ENCODE measurements around the gene METAP2. TPM values are rescaled to one million over a fixed set of nuclear protein-coding genes. Genes with fewer than 3 reads are reported as not detected.
A peak's percentile ranks its signal among the peaks of the same experiment; 100 is the strongest.
"Not testable (repeated sequence)": the region's sequence is repeated elsewhere in the genome, so short reads cannot be mapped to it uniquely, and the experiment has no call there.

Gene METAP2
- total and polyA plus RNA-seq, 11 donors, result 50.9 to 69.8 (median 55.8) TPM

GRCh38 chr12:95440401-95440800 lies 33.6 kb upstream of the METAP2 start:
- no peak for TF ChIP-seq POLR2A (IDR thresholded peaks at IDR 0.05)
- TF ChIP-seq CTCF (IDR thresholded peaks at IDR 0.05), result no peak
- no peak overlapping the region for H3K4me3 ChIP-seq
- DNase-seq, result no peak
- H3K4me1 ChIP-seq, result no peaks in the 10 kb centered on the region
- H3K27ac ChIP-seq, result no peak overlapping the region
- intact Hi-C loops (cut with DNase I), result no loop called here
- H3K27me3 ChIP-seq, result no peaks in the 10 kb centered on the region
- WGBS, 4 donors, result 68 to 83% (median 73%) methylated on average over 3 of the region's 3 CpGs
- ATAC-seq, result no peak
- H3K9me3 ChIP-seq, result no peaks in the 10 kb centered on the region
- no peaks in the 10 kb centered on the region for H3K36me3 ChIP-seq

- H3K4me3 ChIP-seq, result no peak overlapping the region
- no peak for ATAC-seq
- peaks cover 0 to 18% (median 0%) of the 10 kb centered on the region in 9 donors for H3K27me3 ChIP-seq
- WGBS, 4 donors, result 90 to 95% (median 94%) methylated on average over 2 of the region's 2 CpGs
- intact Hi-C loops (cut with DNase I), result no loop called here
- H3K36me3 ChIP-seq, result no peaks in the 10 kb centered on the region
- no peaks in the 10 kb centered on the region for H3K9me3 ChIP-seq
- TF ChIP-seq POLR2A (IDR thresholded peaks at IDR 0.05), result no peak
- no peak for TF ChIP-seq CTCF (IDR thresholded peaks at IDR 0.05)
- H3K27ac ChIP-seq, result no peak overlapping the region
- DNase-seq, result no peak
- H3K4me1 ChIP-seq, result peaks cover 0 to 7% (median 0%) of the 10 kb centered on the region in 12 donors
Measured at GRCh38 chr12:95443459-95443858, 30.5 kb upstream of the METAP2 start.

GRCh38 chr12:95445099-95445498 lies 28.9 kb upstream of the METAP2 start:
- DNase-seq; H3K36me3 ChIP-seq; H3K9me3 ChIP-seq; ATAC-seq; H3K4me1 ChIP-seq; H3K4me3 ChIP-seq; H3K27ac ChIP-seq; intact Hi-C loops (cut with DNase I): not testable (repeated sequence)
- 84 to 95% (median 90%) methylated on average over 4 of the region's 4 CpGs for WGBS, 4 donors
- peaks cover 0 to 18% (median 0%) of the 10 kb centered on the region in 9 donors for H3K27me3 ChIP-seq

- H3K36me3 ChIP-seq, result no peaks in the 10 kb centered on the region
- no peak for TF ChIP-seq POLR2A (IDR thresholded peaks at IDR 0.05)
- no peak for TF ChIP-seq CTCF (IDR thresholded peaks at IDR 0.05)
- intact Hi-C loops (cut with DNase I), result no loop called here
- H3K9me3 ChIP-seq, result no peaks in the 10 kb centered on the region
- DNase-seq, result no peak
- WGBS, 4 donors, result 79 to 87% (median 82%) methylated on average over 8 of the region's 8 CpGs
- H3K27me3 ChIP-seq, result peaks cover 0 to 18% (median 0%) of the 10 kb centered on the region in 9 donors
- no peak for ATAC-seq
- peak overlapping the region in 9 of 12 donors; percentile 5 to 47 (median 29) for H3K4me3 ChIP-seq
- H3K27ac ChIP-seq, result no peak overlapping the region
- peaks cover 0 to 7% (median 0%) of the 10 kb centered on the region in 12 donors for H3K4me1 ChIP-seq
Measured at GRCh38 chr12:95445884-95446505, 28.0 kb upstream of the METAP2 start.

GRCh38 chr12:95446506-95446900 lies 27.4 kb upstream of the METAP2 start:
- H3K27me3 ChIP-seq, result peaks cover 0 to 18% (median 0%) of the 10 kb centered on the region in 9 donors
- intact Hi-C loops (cut with DNase I), result no loop called here
- peak overlapping the region in 9 of 12 donors; percentile 5 to 47 (median 29) for H3K4me3 ChIP-seq
- H3K27ac ChIP-seq, result no peak overlapping the region
- H3K36me3 ChIP-seq, result no peaks in the 10 kb centered on the region
- H3K9me3 ChIP-seq, result no peaks in the 10 kb centered on the region
- peak; percentile 33 to 73 (median 39) for DNase-seq
- peak; percentile 42 to 78 (median 75) for ATAC-seq
- peaks cover 0 to 7% (median 0%) of the 10 kb centered on the region in 12 donors for H3K4me1 ChIP-seq
- 28 to 40% (median 34%) methylated on average over 16 to 22 of the region's 22 CpGs for WGBS, 4 donors
- TF ChIP-seq CTCF (IDR thresholded peaks at IDR 0.05) (no peak), POLR2A (IDR thresholded peaks at IDR 0.05) (no peak)

- intact Hi-C loops (cut with DNase I); ATAC-seq; H3K9me3 ChIP-seq; H3K4me1 ChIP-seq; H3K36me3 ChIP-seq; H3K4me3 ChIP-seq; H3K27ac ChIP-seq; DNase-seq: not testable (repeated sequence)
- WGBS, 4 donors, result 79 to 100% (median 86%) methylated on average over 1 of the region's 1 CpG
- peaks cover 0 to 18% (median 0%) of the 10 kb centered on the region in 9 donors for H3K27me3 ChIP-seq
Measured at GRCh38 chr12:95449656-95450055, 24.3 kb upstream of the METAP2 start.

GRCh38 chr12:95452501-95452900 lies 21.5 kb upstream of the METAP2 start:
- H3K4me1 ChIP-seq, result not testable (repeated sequence)

More at GRCh38 chr12:95452501-95452900, 21.5 kb upstream of the METAP2 start:
- H3K36me3 ChIP-seq; H3K4me3 ChIP-seq; H3K27me3 ChIP-seq; H3K27ac ChIP-seq; intact Hi-C loops (cut with DNase I); ATAC-seq; DNase-seq: not testable (repeated sequence)
- peaks cover 0 to 15% (median 8%) of the 10 kb centered on the region in 12 donors for H3K9me3 ChIP-seq
- 87 to 92% (median 90%) methylated on average over 2 of the region's 2 CpGs for WGBS, 4 donors
